IPS-15b (cell line): Measurements from ENCODE around the gene FAM171A2.

Experiments used
- H3K27me3 ChIP-seq: one replicate; pipeline ENCODE4 v1.6.1; 2013; ENCODE audit warnings: low read length; ENCODE audit not compliant: control insufficient read depth, insufficient read depth
- H3K36me3 ChIP-seq: one replicate; pipeline ENCODE4 v1.6.1; 2013; ENCODE audit warnings: low read length; ENCODE audit not compliant: control insufficient read depth, insufficient read depth
- H3K4me1 ChIP-seq: one replicate; pipeline ENCODE4 v1.6.1; 2013; ENCODE audit warnings: mild to moderate bottlenecking, low read length; ENCODE audit not compliant: control insufficient read depth, insufficient read depth
- H3K4me3 ChIP-seq: one replicate; pipeline ENCODE4 v1.5.1; 2013; ENCODE audit warnings: low read depth, low read length
- H3K9ac ChIP-seq: one replicate; pipeline ENCODE4 v1.6.1; 2013; ENCODE audit warnings: low read depth, mild to moderate bottlenecking, low read length
- H3K9me3 ChIP-seq: one replicate; pipeline ENCODE4 v1.6.1; 2013; ENCODE audit warnings: mild to moderate bottlenecking, low read length; ENCODE audit not compliant: control insufficient read depth, insufficient read depth

FAM171A2 gene

GRCh38 chr17:44312396-44313104 lies 51.1 kb downstream of the FAM171A2 start:
- H3K4me3 ChIP-seq, result no peak overlapping the region
- no peak overlapping the region for H3K9ac ChIP-seq
- H3K4me1 ChIP-seq, result peaks cover 22% of the 10 kb centered on the region
- H3K9me3 ChIP-seq, result no peaks in the 10 kb centered on the region
- no peaks in the 10 kb centered on the region for H3K36me3 ChIP-seq
- peaks cover 7% of the 10 kb centered on the region for H3K27me3 ChIP-seq

- H3K4me1 ChIP-seq, result peaks cover 29% of the 10 kb centered on the region
- H3K36me3 ChIP-seq, result no peaks in the 10 kb centered on the region
- peaks cover 7% of the 10 kb centered on the region for H3K27me3 ChIP-seq
- H3K9ac ChIP-seq, result no peak overlapping the region
- no peak overlapping the region for H3K4me3 ChIP-seq
- no peaks in the 10 kb centered on the region for H3K9me3 ChIP-seq
These were observed 52.0 kb downstream of the FAM171A2 start for GRCh38 chr17:44311562-44312181.

DNA sequence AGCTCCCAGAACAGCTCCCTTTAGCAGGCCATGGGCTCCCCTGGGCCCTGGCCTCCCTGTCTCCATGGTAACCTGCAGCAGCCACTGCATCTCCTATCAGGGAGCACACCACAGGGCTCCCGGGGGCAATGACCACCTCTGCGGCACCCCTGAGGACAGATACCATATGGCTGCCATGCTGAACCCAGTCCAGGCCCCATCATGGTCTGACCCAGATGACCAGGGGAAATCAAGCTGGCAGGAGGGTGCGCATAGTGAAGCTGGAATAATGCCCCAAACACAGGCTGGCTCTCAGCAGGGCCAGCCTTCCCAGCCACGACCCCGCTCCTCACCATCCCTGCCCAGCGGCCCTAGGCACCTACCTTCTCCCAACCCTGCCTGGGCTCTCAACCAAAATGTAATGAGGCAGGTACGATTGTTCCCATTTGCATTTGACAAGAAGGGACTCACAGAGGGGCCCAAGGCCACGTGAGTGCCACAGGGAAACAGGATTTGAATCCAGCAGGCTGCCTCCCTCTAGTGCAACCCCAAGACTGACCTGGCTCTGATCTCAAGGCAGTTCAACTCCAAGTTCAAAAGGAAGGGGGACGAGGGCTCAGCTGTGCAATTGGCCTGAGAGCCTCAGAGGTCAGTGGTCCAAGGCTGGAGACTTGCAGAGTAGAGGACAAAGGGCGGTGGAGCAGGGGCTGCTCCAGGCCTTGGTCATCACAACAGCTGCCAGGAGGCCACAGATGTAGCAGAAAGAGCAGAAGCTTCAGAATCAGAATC lies 52.9 kb downstream of the FAM171A2 start:
- Histone ChIP-seq H3K9ac (no peak overlapping the region), H3K27me3 (peaks cover 7% of the 10 kb centered on the region), H3K9me3 (no peaks in the 10 kb centered on the region), H3K36me3 (no peaks in the 10 kb centered on the region), H3K4me1 (peaks cover 29% of the 10 kb centered on the region), H3K4me3 (no peak overlapping the region)

DNA sequence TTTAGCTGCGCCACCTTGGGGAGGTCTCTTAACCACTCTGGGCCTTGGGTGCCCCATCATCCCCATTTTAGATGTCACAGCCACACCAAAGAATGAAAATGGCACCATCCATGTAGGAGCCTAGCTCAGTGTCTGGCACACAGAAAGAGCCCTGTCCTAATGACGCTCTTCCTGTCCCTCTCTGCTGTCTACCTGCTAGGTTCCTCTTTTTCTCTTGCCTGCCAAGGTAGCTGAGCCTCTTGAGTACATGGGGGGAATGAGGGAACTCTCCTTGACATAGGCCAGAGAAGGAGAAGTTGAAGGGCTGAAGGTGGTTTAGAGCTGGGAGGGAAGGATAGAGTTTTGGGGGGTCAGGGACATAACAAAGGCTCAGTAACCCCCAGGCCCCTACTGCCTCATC lies 53.5 kb downstream of the FAM171A2 start:
- H3K4me3 ChIP-seq, result no peak overlapping the region
- no peaks in the 10 kb centered on the region for H3K36me3 ChIP-seq
- H3K27me3 ChIP-seq, result peaks cover 7% of the 10 kb centered on the region
- H3K9me3 ChIP-seq, result no peaks in the 10 kb centered on the region
- no peak overlapping the region for H3K9ac ChIP-seq
- H3K4me1 ChIP-seq, result peaks cover 29% of the 10 kb centered on the region

DNA sequence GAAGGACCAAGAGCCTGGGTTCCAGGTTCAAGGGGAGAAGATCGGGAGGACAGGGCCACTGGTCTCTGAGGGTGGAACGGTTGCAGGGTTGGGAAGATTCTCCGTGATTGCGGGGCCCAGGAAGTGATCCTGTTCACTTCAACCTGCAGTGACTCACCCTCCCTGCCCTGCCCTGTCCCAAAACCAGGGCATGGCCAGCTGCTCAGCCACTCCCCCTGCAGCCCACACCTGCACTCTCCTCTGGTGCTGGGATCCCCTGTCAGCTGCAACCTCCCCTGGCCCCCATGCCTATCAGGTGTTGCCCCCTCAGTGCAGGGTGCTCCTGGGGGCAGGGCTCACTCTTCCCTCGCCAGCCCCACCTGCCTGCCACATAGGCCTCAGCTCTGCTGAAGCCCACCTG lies 54.2 kb downstream of the FAM171A2 start:
- Histone ChIP-seq H3K9ac (no peak overlapping the region), H3K4me1 (peaks cover 29% of the 10 kb centered on the region), H3K9me3 (no peaks in the 10 kb centered on the region), H3K36me3 (no peaks in the 10 kb centered on the region), H3K4me3 (peak overlapping the region; percentile 46), H3K27me3 (peaks cover 6% of the 10 kb centered on the region)

DNA sequence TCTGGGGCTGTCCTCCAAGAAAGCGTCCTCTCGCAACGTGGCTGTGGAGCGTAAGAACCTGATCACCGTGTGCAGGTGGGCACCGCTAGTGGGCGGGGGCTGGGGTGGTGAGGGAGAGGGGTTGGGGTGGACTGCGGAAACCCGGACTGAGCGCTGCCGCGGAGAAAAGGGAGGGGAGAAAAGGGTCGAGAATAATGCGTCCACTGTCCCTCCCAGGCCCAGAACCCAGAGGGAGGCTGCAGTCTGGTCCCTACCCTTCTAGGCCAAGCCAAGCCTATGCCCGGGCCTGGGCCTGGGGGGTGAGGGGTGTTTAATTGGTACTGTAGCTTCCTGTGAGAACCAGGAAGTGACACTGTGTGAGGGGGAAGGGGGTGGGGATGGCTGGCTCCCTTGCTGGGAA lies 54.8 kb downstream of the FAM171A2 start:
- Histone ChIP-seq H3K9me3 (no peaks in the 10 kb centered on the region), H3K36me3 (no peaks in the 10 kb centered on the region), H3K4me3 (peak overlapping the region; percentile 46), H3K27me3 (peaks cover 1% of the 10 kb centered on the region), H3K4me1 (peaks cover 29% of the 10 kb centered on the region), H3K9ac (no peak overlapping the region)

DNA sequence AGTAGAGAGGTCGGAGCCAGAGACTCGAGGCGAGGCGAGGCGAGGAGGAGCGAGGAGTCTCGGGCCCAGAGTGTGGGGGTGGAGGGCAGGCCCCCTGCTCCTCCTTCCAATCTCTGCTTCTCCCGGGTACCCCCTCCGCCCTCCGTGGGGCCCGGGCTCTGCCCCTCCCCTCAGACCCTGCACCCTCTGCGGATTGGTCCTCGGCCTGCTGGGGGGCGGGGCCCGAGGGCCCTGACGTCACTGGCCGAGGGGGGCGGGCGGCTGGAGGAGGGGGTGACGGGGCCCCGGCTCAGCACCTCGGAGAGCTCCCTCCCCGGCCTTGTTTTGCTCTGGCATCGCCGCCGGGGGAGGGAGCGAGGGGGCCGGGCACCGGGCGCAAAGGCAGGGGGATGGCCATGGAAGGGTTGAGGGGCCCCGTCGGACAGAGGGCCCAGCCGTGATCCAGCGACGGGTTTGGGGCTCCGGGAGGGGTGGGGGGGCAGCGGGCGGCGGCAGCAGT lies 55.3 kb downstream of the FAM171A2 start, which contains the start of gene RUNDC3A:
RUNDC3A (plus strand) TSS at position 282 of the 499 bp plus-strand sequence. CDS start 232 bp downstream, outside the sequence.
- Histone ChIP-seq H3K4me3 (peak within 1 kb of the TSS; percentile 69), H3K9me3 (no peaks in the 10 kb centered on the region), H3K36me3 (no peaks in the 10 kb centered on the region), H3K27me3 (no peaks in the 10 kb centered on the region), H3K4me1 (peaks cover 29% of the 10 kb centered on the region), H3K9ac (peak within 1 kb of the TSS; percentile 12)

DNA sequence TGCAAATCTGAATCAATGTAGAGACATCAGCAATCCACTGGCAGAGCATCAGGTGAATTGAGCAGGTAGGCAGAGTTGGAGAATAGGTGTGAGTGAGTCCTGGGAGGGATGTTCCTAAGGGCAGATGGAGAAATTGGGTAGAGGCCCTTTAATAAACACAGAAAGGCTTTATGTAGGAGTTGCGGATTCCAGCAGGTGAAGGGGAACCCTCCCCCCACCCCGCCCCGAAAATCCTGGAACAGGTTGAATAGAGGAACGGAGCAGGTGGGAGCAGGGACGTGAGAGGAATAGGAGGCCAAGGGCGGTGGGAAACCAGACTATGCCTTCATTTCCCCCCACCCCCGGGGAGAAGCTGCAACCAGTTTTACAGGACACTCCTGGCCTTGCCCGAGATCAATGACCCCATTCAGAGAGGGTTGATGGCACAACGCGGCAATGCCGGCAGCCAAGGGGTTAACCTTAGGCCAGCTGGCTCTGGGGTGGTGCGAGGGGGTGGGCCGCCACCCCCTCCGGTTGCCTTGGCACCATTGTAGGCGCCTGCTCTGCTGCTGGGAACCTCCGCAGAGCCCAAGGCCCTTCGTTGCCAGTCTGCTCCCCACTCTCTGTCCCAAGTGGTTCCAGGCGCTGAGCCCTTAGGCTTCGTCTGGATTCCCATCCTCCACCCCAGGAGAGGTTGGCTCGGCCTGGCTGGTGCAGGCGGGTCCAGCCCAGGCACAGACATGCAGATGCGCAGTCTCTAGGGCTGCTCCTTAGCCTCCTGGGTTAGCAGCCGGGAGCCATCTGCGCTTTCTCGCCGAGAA lies 56.1 kb downstream of the FAM171A2 start:
- H3K9ac ChIP-seq, result peak overlapping the region; percentile 12
- H3K9me3 ChIP-seq, result no peaks in the 10 kb centered on the region
- H3K36me3 ChIP-seq, result no peaks in the 10 kb centered on the region
- peaks cover 25% of the 10 kb centered on the region for H3K4me1 ChIP-seq
- peak overlapping the region; percentile 69 for H3K4me3 ChIP-seq
- H3K27me3 ChIP-seq, result no peaks in the 10 kb centered on the region

GRCh38 chr17:44304651-44305050 lies 59.0 kb downstream of the FAM171A2 start:
- no peaks in the 10 kb centered on the region for H3K27me3 ChIP-seq

More at GRCh38 chr17:44304651-44305050, 59.0 kb downstream of the FAM171A2 start:
- Histone ChIP-seq H3K36me3 (no peaks in the 10 kb centered on the region), H3K9ac (no peak overlapping the region), H3K4me1 (peaks cover 10% of the 10 kb centered on the region), H3K4me3 (no peak overlapping the region), H3K9me3 (no peaks in the 10 kb centered on the region)
